Smooth muscle cell (in vitro differentiated cells): ENCODE measurements around the gene HACL1. TPM values are rescaled to one million over a fixed set of nuclear protein-coding genes. Genes with fewer than 3 reads are reported as not detected.

Source experiments
- DNase-seq: peaks from one replicate; lab custom pipeline; 2025; ENCODE audit not compliant: unreplicated experiment; lab: John Stamatoyannopoulos, UW
- H2AFZ ChIP-seq: fragments of 200-600 bp; sonication (generic); 2 replicates; pipeline ENCODE4 v1.6.0; 2016; ENCODE audit warnings: antibody characterized with exemption, low read depth, mild to moderate bottlenecking
- H3F3A ChIP-seq: fragments of 200-600 bp; sonication (generic); 2 replicates; pipeline ENCODE4 v1.6.0; 2017; ENCODE audit warnings: antibody characterized with exemption, low read depth
- H3K27ac ChIP-seq: fragments of 200-600 bp; sonication (generic); 2 replicates; pipeline ENCODE4 v1.5.1; 2016; ENCODE audit warnings: low read depth, mild to moderate bottlenecking
- H3K27me3 ChIP-seq: fragments of 200-600 bp; sonication (generic); 2 replicates; pipeline ENCODE4 v1.6.1; 2016; ENCODE audit warnings: low read depth, mild to moderate bottlenecking
- H3K36me3 ChIP-seq: fragments of 200-600 bp; sonication (generic); 2 replicates; pipeline ENCODE4 v1.5.1; 2016; ENCODE audit warnings: low read depth
- H3K4me1 ChIP-seq: fragments of 200-600 bp; sonication (generic); 2 replicates; pipeline ENCODE4 v1.5.1; 2016; ENCODE audit warnings: low read depth
- H3K4me2 ChIP-seq: fragments of 200-600 bp; sonication (generic); 2 replicates; pipeline ENCODE4 v1.6.0; 2016; ENCODE audit warnings: mild to moderate bottlenecking
- H3K4me3 ChIP-seq: fragments of 200-600 bp; sonication (generic); 2 replicates; pipeline ENCODE4 v1.5.1; 2016; ENCODE audit warnings: mild to moderate bottlenecking
- H3K79me2 ChIP-seq: fragments of 200-600 bp; sonication (generic); 2 replicates; pipeline ENCODE4 v1.6.0; 2016; ENCODE audit warnings: low read depth, mild to moderate bottlenecking
- H3K9ac ChIP-seq: fragments of 200-600 bp; sonication (generic); 2 replicates; pipeline ENCODE4 v1.6.0; 2016; ENCODE audit warnings: low read depth
- H3K9me3 ChIP-seq: fragments of 200-600 bp; sonication (generic); replicated peaks from 2 replicates; pipeline ENCODE4 v1.5.1; 2016; ENCODE audit warnings: low read depth
- H4K20me1 ChIP-seq: fragments of 200-600 bp; sonication (generic); 2 replicates; pipeline ENCODE4 v1.6.0; 2016; ENCODE audit warnings: low read depth
- WGBS: methylation state at CpG from one replicate; pipeline ENCODE4 v1.1.7; 2016; ENCODE audit warnings: low lambda C conversion rate; 5-methylcytosine and 5-hydroxymethylcytosine counted together
- polyA plus RNA-seq: library from polyadenylated mRNA; unstranded; fragments of >200 nt; fragmentation: Nextera tagmentation; extraction: Ambion mirVana; gene quantifications from 2 replicates; pipeline ENCODE4 v1.2.1, GENCODE V29; 2016
- total RNA-seq: library from RNA; depleted of rRNA; stranded (reverse); fragments of >200 nt; gene quantifications from 2 replicates; pipeline ENCODE4 v1.2.3, GENCODE V29; 2014
- TF ChIP-seq, protein P1 (sequence below): fragments of 200-600 bp; sonication (generic); IDR thresholded peaks from 2 replicates; pipeline ENCODE4 v1.5.1; 2017; ENCODE audit warnings: borderline replicate concordance, mild to moderate bottlenecking, antibody characterized with exemption; ENCODE audit not compliant: insufficient read depth, poor library complexity, severe bottlenecking

Gene HACL1
- total and polyA plus RNA-seq, 2 experiments from 2014 or later: 11.8 to 13.0 TPM

- no peak for DNase-seq
- H3K4me3 ChIP-seq: no peak overlapping the region
- TF ChIP-seq, protein P1, sequence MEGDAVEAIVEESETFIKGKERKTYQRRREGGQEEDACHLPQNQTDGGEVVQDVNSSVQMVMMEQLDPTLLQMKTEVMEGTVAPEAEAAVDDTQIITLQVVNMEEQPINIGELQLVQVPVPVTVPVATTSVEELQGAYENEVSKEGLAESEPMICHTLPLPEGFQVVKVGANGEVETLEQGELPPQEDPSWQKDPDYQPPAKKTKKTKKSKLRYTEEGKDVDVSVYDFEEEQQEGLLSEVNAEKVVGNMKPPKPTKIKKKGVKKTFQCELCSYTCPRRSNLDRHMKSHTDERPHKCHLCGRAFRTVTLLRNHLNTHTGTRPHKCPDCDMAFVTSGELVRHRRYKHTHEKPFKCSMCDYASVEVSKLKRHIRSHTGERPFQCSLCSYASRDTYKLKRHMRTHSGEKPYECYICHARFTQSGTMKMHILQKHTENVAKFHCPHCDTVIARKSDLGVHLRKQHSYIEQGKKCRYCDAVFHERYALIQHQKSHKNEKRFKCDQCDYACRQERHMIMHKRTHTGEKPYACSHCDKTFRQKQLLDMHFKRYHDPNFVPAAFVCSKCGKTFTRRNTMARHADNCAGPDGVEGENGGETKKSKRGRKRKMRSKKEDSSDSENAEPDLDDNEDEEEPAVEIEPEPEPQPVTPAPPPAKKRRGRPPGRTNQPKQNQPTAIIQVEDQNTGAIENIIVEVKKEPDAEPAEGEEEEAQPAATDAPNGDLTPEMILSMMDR: no peak
Measured at GRCh38 chr3:15523660-15524417, 77.5 kb downstream of the HACL1 start.

GRCh38 chr3:15522016-15522415 is 79.4 kb downstream of the HACL1 start:
- Histone ChIP-seq H3K36me3 (no peaks in the 10 kb centered on the region), H3K4me2 (peak overlapping the region; percentile 18), H3K9ac (no peak overlapping the region), H3K4me3 (no peak overlapping the region), H3K27ac (no peak overlapping the region), H3K79me2 (no peaks in the 10 kb centered on the region), H3K4me1 (no peaks in the 10 kb centered on the region), H4K20me1 (no peaks in the 10 kb centered on the region), H3K27me3 (no peaks in the 10 kb centered on the region), H2AFZ (no peak overlapping the region), H3F3A (no peaks in the 10 kb centered on the region), H3K9me3 (no peaks in the 10 kb centered on the region)
- TF ChIP-seq, protein P1: no peak
- DNase-seq: no peak

More at GRCh38 chr3:15523660-15524417, 77.5 kb downstream of the HACL1 start:
- H3K27ac ChIP-seq: no peak overlapping the region
- no peaks in the 10 kb centered on the region for H3K27me3 ChIP-seq
- H4K20me1 ChIP-seq: no peaks in the 10 kb centered on the region
- no peaks in the 10 kb centered on the region for H3K9me3 ChIP-seq
- 81% methylated on average over 6 of the region's 6 CpGs for WGBS
- no peaks in the 10 kb centered on the region for H3K36me3 ChIP-seq
- H2AFZ ChIP-seq: no peak overlapping the region
- no peak overlapping the region for H3K4me2 ChIP-seq
- H3K9ac ChIP-seq: no peak overlapping the region
- no peaks in the 10 kb centered on the region for H3F3A ChIP-seq
- H3K4me1 ChIP-seq: no peaks in the 10 kb centered on the region
- H3K79me2 ChIP-seq: no peaks in the 10 kb centered on the region

DNA sequence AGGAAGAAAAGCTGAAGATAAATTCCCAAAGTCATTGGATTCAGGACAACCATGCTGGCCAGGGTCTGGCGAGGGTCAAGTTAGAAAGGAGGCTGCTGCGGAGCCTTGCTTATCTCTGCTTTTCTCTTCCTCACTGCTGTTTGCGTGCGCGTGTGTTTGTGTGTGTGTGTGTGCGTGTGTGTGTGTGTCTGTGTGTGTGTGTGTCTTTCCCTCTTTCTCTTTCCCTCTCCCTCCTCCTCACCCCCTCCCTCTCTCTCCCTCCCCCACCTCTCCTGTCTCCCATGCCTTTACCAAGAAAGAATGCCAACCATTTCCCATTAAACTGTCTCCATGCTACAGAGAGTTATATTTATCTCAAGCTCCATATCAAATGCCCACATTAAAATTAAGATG is 79.8 kb downstream of the HACL1 start, which contains the start of gene COLQ:
Gene COLQ (minus strand): TSS at position 134 of the 393 bp plus-strand sequence. CDS start 81 bp downstream, at position 53.
- Histone ChIP-seq H3K27ac (no peak within 1 kb of the TSS), H3F3A (no peaks in the 10 kb centered on the region), H3K36me3 (no peaks in the 10 kb centered on the region), H3K27me3 (no peaks in the 10 kb centered on the region), H3K9me3 (no peaks in the 10 kb centered on the region), H3K4me2 (peak within 1 kb of the TSS; percentile 18), H3K4me3 (no peak within 1 kb of the TSS), H2AFZ (no peak within 1 kb of the TSS), H4K20me1 (no peaks in the 10 kb centered on the region), H3K79me2 (no peaks in the 10 kb centered on the region), H3K4me1 (no peaks in the 10 kb centered on the region), H3K9ac (no peak within 1 kb of the TSS)
- 37% methylated on average over 6 of the region's 6 CpGs for WGBS
- TF ChIP-seq, protein P1: no peak
- DNase-seq: no peak
